ENCODE results near the gene ERAS.
A peak's percentile ranks its signal among the peaks of the same experiment; 100 is the strongest.
"Not testable (repeated sequence)": the region's sequence is repeated elsewhere in the genome, so short reads cannot be mapped to it uniquely, and the experiment has no call there.

The ERAS gene

DNA sequence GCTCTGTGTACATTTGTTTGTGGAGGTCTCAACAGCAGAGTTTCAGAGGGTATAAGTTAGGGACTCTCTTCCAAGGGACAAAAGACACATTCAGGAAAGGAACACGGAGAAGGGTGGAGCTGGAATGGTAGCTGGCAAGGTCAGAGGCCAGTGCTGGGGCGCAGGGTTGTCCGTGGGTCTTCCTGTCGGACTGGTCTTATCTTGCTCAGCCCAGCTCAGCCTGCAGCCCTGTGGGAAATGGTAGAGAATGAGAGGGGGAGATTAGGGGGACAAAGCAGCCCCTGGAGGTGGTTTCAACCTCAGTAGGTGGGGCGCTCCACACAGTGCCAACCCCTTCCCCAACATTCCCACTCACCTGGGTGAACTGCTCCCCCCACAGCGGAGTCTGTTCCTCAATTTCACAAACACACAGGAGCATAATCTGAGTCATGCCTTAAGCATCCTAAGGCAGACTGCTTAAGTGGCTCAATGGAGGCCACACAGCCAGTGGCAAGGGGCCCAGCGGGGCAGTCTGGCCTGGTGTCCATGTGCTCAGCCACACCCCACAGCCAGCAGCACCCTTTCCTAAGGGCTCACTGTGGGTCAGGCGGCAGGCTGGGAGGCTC, 31.3 kb upstream of the ERAS start:
- no peak for DNase-seq (ENCODE audit: low read depth, low spot score)

DNA sequence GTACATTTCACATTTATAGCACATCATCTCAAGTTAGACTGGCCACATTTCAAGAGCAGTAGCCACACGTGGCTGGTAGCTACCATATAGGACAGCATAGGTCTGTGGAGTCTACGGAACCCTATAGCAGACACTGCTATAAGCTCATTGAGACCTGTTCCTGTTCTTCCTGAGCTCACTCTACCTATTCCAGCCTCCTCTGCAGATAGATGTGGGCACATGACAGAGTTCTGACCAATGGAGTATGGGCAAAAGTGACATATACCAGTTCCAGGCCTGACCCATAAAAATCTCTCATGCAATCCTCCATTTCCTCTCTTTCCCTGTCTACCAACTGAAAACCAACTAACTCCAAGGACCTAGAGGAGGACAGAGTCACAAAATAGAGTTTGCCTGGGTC, 28.0 kb upstream of the ERAS start:
- DNase-seq (ENCODE audit: low read depth, low spot score) = no peak

DNA sequence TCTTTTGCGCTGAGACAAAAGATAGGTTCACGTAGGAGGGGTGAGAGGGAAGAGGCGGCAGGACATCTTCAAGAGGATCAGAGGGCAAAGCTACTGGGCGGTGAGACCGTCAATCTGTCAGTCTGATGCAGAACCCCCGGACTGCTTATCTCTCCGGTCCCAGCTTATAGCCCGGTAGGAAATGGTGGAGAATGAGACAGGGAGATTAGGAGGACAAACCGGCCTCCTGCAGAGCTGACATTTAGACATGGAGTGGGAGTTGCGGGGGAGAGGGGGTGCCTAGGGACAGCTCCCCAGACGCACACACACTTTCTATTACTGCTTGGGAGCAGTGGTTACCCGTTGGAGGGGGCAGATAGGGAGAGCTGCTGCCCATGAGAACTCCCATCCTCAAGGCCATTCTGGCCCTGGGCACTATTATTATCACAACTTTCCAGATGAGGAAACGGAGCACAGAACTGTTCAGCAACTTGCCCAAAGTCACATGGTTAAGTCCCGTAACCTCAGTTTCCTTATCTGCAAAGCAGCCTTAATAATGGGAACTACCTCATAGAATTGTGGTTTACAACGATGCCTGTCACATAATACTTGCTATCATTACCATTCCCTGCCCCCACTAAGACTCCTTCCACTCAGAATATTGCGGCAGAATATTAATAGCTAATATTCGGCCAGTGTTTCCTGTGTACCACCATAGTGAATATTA, 25.6 kb upstream of the ERAS start:
- DNase-seq (ENCODE audit: low read depth, low spot score) = no peak

DNA sequence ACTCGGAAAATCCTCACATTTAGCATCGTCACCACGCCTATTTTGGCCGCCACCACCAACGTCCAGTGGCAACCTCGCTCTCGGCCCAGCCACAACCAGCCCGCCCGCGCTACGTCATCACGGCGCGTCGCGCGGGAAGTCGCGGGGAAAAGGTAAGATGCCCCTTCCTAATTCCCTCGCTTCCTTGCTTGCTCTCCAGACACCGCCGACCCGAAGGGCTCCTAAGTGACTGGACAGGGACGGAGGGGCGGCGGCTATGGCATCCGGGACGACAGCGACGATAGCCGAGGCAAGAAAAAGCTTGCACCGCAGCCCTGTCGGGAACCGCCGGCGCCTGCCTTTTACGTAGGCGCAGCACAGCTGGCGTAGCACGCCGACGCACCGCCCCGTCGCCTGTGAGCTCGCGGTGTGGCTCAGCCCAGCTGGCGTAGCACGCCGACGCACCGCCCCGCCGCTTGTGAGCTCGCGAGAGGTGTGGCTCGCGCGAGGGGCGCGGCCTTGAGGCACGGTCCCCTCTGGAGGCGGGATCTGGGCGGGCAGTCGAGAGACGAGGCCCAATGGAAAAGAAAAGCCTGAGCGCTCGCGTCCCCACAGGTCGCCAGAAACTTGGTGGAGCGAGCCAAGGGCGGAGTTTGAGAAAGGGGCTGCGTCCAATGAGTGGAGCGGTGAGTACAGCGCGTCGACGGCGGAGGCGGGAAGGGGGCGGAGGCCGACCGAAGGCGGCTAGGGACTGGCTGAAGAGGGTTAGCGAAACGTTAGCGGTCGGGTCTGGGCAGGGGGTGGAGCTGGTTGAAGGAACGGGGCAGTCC, 24.8 kb upstream of the ERAS start, which contains the start of gene HDAC6:
Gene HDAC6, plus strand, starts transcription at position 788 of the 809 bp plus-strand sequence. CDS start 626 bp downstream, outside the sequence.
- DNase-seq (ENCODE audit: low read depth, low spot score) = peak; percentile 84

DNA sequence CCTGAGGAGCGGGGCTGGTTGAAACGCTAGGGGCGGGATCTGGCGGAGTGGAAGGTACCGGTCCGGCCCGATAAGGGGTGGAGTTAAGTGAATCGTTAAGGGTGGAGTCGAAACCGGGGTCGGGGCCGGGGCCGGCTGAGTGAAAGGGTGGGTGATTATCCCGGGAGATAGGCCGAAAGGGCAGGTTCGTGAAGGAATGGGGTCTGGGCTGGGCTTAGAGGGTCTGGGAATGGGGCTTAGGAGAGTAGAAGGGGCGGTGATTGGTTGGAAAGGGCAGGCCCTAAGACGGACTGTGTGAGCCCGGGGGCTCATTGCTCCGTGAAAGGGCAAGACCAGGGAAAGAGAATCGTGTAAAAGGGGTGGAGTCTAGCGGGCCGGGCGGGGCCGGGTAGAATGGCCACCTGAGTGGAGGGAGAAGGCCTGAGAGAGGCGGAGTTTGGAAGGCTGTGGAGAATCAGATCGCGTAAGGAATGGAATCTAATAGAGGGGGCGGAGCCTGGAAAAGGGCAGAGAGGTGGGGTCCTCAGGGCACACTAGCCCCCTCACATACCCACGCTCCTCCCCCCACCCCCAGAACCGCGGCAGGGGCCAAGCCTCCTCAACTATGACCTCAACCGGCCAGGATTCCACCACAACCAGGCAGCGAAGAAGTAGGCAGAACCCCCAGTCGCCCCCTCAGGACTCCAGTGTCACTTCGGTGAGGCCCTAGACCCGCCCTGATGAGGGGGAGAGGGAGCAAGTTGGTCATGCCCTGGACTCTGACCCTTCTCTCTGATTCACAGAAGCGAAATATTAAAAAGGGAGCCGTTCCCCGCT, 24.0 kb upstream of the ERAS start:
- DNase-seq (ENCODE audit: low read depth, low spot score) = peak; percentile 20

DNA sequence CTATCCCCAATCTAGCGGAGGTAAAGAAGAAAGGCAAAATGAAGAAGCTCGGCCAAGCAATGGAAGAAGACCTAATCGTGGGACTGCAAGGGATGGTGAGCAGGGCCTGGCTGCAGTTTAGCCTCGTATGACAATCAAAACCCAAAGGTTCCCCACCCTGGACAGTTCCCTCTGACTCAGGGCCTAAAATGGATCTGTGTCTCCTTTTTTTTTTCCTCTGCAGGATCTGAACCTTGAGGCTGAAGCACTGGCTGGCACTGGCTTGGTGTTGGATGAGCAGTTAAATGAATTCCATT, 23.5 kb upstream of the ERAS start:
- no peak for DNase-seq (ENCODE audit: low read depth, low spot score)

DNA sequence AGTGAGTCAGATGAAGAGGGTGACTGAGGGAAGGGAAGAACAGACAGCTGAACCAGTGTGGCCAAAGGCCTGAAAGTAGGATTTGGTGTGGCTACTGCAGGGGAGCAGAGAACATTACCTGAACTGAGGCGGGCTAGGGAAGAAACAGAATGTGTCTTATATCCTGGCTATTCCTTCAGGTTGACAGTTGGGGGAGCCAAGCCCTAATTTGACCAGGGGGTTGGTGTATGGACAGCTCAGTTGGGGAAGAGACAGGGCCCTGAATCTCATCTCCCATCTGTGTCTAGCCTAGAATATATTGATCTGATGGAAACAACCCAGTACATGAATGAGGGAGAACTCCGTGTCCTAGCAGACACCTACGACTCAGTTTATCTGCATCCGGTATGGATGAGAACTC, 20.2 kb upstream of the ERAS start:
- no peak for DNase-seq (ENCODE audit: low read depth, low spot score)

DNA sequence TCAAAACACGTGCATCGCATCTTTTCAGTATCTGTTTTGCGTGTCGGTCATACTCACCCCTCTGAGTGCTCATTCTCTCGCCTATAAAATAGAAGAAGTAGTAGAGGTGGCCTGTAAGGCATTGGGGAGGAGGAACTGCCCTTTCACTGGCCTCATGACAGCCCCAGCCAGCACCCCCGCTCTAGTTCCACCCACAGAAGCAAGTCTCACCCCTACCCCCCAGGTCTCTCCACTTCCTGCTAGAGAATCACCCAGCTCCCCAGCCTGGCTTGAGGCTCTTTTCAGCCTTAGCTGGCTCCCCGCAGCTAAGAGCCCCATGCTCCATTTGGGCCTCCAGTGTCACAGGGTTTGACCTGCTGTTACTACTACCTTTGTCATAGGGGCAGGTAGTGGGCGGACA, 12.7 kb upstream of the ERAS start:
- DNase-seq (ENCODE audit: low read depth, low spot score) = no peak

DNA sequence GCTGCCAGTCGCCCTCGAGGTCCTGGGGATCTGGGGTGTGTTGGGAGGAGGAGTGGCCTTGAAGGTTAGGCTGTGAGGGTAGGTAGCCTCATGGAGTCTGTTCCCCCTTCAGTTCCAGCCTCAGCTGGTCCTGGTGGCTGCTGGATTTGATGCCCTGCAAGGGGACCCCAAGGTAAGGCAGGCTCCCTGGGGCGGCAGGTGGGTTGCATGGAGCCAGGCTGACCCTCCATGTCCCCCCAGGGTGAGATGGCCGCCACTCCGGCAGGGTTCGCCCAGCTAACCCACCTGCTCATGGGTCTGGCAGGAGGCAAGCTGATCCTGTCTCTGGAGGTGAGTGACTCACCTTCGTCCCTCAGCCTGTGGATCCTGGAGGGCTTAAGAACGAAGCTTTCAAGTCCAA, 11.6 kb upstream of the ERAS start:
- DNase-seq (ENCODE audit: low read depth, low spot score) = no peak

DNA sequence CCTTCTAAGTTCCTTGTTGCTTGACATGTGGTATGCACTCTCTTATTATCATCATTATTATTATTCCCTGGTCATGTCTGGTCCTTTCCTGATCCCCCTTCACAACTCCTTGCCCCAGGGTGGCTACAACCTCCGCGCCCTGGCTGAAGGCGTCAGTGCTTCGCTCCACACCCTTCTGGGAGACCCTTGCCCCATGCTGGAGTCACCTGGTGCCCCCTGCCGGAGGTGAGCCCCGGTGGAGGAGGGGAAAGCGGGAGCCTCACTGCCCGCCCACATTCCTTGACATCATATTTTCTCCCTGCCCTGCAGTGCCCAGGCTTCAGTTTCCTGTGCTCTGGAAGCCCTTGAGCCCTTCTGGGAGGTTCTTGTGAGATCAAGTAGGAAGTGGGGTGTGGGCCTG, 11.0 kb upstream of the ERAS start:
- no peak for DNase-seq (ENCODE audit: low read depth, low spot score)

DNA sequence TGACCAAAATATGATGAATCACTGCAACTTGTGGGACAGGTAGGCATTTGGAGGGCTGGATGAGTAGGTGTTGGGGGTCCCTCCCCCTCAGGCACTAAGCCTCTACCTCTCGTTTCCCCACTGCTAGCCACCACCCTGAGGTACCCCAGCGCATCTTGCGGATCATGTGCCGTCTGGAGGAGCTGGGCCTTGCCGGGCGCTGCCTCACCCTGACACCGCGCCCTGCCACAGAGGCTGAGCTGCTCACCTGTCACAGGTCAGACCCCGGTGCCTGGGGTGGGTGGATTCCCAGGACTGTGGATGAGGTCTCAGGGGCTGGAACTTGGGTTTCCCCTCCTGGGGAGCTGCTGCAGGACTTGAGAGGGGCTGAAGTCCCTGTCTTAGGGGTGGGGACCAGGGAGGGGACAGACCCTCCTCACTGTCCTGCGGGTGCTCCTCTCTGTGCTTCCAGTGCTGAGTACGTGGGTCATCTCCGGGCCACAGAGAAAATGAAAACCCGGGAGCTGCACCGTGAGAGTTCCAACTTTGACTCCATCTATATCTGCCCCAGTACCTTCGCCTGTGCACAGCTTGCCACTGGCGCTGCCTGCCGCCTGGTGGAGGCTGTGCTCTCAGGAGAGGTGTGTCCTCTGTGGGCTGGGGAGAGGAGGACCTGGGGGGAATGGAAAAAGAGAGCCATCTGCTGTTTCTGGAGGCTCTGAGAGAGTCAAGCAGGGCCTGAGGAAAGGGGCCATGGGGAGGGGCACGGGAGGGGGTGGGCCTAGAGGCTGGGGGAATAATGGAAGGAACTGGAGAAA, 10.1 kb upstream of the ERAS start:
- no peak for DNase-seq (ENCODE audit: low read depth, low spot score)

DNA sequence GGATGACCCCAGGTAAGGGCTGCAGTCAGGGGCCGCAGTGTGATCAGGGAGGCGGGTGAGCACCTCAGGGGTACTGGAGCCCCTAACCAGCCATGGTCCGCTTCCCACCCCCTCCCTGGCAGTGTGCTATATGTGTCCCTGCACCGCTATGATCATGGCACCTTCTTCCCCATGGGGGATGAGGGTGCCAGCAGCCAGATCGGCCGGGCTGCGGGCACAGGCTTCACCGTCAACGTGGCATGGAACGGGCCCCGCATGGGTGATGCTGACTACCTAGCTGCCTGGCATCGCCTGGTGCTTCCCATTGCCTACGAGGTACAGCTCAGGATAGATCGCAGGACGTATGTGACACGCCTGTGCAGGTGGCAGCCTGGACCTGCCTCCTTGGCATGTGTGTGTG, 8.2 kb upstream of the ERAS start:
- no peak for DNase-seq (ENCODE audit: low read depth, low spot score)

DNA sequence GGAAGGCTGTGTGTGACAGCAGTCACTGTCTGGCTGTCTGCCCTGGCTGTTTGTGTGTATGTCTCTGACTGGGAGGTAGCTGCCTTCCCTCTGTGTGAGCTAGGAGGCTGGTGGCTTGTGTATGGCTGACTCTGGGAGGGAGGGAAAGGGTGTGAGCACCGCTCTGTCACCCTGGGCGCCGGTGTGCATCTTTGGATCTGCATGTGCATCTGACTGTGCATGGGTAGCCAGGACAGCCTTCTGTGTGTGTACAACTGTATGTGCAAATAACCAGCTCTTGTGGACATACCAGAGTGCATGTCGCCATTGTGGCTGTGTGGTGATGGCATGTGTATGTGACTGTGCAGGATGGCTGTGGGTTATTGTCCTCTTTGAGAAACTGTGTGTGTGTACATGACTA, 7.4 kb upstream of the ERAS start:
- no peak for DNase-seq (ENCODE audit: low read depth, low spot score)

DNA sequence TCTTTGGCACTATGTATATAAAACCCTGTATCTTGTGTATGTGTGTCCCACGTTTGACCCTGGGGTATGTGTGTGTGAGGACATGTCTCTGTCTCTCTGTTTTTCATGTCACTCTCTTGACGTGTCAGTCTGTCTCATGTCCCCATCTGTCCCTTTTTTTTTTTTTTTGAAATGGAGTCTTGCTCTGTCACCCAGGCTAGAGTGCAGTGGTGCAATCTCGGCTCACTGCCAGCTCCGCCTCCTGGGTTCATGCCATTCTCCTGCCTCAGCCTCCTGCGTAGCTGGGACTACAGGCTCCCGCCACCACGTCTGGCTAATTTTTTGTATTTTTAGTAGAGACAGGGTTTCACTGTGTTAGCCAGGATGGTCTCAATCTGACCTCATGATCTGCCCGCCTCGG, 6.9 kb upstream of the ERAS start:
- DNase-seq (ENCODE audit: low read depth, low spot score) = not testable (repeated sequence)

DNA sequence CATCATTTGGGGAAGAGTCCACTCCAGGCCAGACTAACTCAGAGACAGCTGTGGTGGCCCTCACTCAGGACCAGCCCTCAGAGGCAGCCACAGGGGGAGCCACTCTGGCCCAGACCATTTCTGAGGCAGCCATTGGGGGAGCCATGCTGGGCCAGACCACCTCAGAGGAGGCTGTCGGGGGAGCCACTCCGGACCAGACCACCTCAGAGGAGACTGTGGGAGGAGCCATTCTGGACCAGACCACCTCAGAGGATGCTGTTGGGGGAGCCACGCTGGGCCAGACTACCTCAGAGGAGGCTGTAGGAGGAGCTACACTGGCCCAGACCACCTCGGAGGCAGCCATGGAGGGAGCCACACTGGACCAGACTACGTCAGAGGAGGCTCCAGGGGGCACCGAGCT, 3.3 kb upstream of the ERAS start:
- DNase-seq (ENCODE audit: low read depth, low spot score) = no peak

DNA sequence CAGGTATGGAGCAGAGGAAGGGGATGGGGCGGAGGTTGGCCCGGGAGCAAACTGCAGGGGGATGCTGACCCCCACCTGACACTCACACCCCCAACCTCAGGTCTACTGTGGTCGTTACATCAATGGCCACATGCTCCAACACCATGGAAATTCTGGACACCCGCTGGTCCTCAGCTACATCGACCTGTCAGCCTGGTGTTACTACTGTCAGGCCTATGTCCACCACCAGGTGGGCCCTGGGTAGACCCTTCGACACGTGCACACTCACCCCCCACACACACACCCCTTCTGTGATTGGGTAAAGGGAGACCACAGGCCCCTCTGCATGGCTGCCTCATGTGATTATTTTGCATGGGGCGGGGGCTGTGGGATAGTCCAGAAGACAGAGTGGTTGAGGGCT, 2.2 kb upstream of the ERAS start:
- no peak for DNase-seq (ENCODE audit: low read depth, low spot score)

DNA sequence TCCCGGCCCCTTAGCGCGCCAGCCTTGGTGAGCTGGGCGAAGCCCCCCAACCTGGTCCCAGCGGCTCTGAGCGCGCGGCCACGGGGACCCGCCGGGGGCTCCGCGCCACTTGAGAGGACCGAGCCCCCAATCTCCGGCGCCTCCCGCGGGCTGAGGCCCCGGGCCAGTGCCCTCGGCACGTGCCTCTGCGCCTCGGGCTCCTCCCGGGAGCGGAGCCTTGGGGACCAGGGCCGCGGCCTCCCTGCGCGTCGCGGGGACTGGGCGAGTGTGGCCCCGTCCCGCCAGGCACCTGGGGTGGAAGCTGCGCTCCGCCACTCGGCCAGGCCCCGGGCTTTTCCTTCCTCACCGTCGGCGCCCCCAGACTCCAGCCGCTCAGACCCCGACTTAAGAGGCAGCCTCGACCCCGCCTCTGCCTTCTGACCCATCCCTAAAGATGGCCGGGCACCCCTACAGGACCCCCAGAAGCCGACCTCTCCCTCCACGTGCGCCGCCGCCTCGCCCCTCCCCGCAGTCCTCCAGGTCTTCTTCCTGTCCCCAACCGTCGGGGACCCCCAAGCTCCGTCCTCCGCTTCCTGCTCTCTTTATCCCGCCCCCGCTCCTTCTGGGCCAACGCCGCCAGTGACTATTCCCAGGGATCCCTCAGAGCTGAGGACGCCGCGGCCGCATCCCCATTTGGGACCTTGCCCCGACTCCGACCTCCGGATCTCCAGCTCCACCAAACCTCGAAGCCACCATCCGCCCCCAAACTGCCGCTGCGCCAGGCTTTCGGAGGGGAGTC, 752 bp downstream of the ERAS start:
- DNase-seq (ENCODE audit: low read depth, low spot score) = no peak

DNA sequence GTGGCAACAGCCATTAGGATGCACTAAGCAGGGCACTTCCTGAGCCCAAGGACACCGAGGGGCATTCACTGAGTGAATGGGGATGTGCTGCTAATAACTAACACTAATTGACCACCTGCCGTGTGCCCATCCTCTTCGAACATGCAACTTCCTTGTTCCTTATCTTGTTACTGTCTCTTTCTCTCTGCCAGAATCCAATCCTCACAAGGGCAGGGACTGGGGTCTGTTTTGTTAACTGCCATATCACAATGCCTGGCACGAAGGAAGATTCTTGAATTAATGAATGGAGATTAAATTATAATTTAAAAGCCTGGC, 1.3 kb downstream of the ERAS start:
- no peak for DNase-seq (ENCODE audit: low read depth, low spot score)

DNA sequence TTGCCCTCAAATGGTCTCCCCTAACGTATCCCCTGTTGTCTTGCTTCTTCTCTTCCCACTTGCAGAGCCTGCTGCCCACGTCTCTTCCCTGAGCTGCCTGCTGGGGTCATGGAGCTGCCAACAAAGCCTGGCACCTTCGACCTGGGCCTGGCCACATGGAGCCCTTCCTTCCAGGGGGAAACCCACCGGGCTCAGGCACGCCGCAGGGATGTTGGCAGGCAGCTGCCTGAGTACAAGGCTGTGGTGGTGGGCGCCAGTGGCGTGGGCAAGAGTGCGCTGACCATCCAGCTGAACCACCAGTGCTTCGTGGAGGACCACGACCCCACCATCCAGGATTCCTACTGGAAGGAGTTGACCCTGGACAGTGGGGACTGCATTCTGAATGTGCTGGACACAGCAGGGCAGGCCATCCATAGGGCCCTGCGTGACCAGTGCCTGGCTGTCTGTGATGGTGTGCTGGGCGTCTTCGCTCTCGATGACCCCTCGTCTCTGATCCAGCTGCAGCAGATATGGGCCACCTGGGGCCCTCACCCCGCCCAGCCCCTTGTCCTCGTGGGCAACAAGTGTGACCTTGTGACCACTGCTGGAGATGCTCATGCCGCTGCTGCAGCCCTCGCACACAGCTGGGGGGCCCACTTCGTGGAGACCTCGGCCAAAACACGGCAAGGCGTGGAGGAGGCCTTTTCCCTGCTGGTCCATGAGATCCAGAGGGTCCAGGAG, 2.9 kb downstream of the ERAS start:
- DNase-seq (ENCODE audit: low read depth, low spot score) = no peak
